Activated CD4-positive, alpha-beta T cell treated with anti-CD3 and anti-CD28 coated beads, Interleukin-2, amount 50 U/mL, for 24 hours (primary cell): ENCODE data around the gene FAM210B.
"Not testable (repeated sequence)": the region's sequence is repeated elsewhere in the genome, so short reads cannot be mapped to it uniquely, and the experiment has no call there.

Experiments used
- DNase-seq, 2 donors: peaks; one replicate each; pipeline ENCODE4 v3.0.0-alpha.2; 2020; ENCODE audit warnings: low read depth in 1 of 2, low spot score in 1 of 2

The FAM210B gene

GRCh38 chr20:56391596-56392131 is 32.9 kb downstream of the FAM210B start:
- no peak for DNase-seq

GRCh38 chr20:56392132-56392880 is 33.5 kb downstream of the FAM210B start, which contains the start of the genes AURKA and CSTF1:
Gene AURKA, minus strand, starts transcription at chr20:56392215. Its CDS starts 4,018 bp downstream, at chr20:56388197.
Gene CSTF1, plus strand, starts transcription at chr20:56392645. Its CDS starts 2,908 bp downstream, at chr20:56395553.
- peak; percentile 97 to 100 for DNase-seq

- DNase-seq = no peak
These were observed 34.2 kb downstream of the FAM210B start for GRCh38 chr20:56392881-56393482.

- DNase-seq = no peak
These were observed 34.9 kb downstream of the FAM210B start for GRCh38 chr20:56393653-56394052.

- no peak for DNase-seq
These were observed 36.4 kb downstream of the FAM210B start for GRCh38 chr20:56395166-56395565.

- peak in 1 of 2 donors; percentile 58 for DNase-seq
These were observed 41.3 kb downstream of the FAM210B start for GRCh38 chr20:56400001-56400640.

- no peak for DNase-seq
These were observed 44.7 kb downstream of the FAM210B start for GRCh38 chr20:56403465-56403864.

- not testable (repeated sequence) for DNase-seq
These were observed 46.6 kb downstream of the FAM210B start for GRCh38 chr20:56405356-56405755.

GRCh38 chr20:56406910-56407309 is 48.1 kb downstream of the FAM210B start:
- DNase-seq = no peak

- DNase-seq = no peak
These were observed 50.7 kb downstream of the FAM210B start for GRCh38 chr20:56409521-56409920.

- DNase-seq = no peak
These were observed 51.2 kb downstream of the FAM210B start for GRCh38 chr20:56409956-56410355.

GRCh38 chr20:56411287-56411686 is 52.5 kb downstream of the FAM210B start:
- not testable (repeated sequence) for DNase-seq

GRCh38 chr20:56411759-56412472 is 53.1 kb downstream of the FAM210B start, which contains the start of gene CASS4:
Gene CASS4, plus strand, starts transcription at chr20:56412260. Its CDS starts 199 bp downstream, at chr20:56412459.
- no peak for DNase-seq

GRCh38 chr20:56412473-56412790 is 53.7 kb downstream of the FAM210B start:
- no peak for DNase-seq

GRCh38 chr20:56412949-56413348 is 54.2 kb downstream of the FAM210B start:
- no peak for DNase-seq

GRCh38 chr20:56414842-56415765 is 56.3 kb downstream of the FAM210B start:
- DNase-seq = no peak

- DNase-seq = no peak
These were observed 58.6 kb downstream of the FAM210B start for GRCh38 chr20:56417402-56417801.

GRCh38 chr20:56417911-56418310 is 59.1 kb downstream of the FAM210B start:
- DNase-seq = no peak
